ENCODE results near the gene TMEM132C. TPM values are rescaled to one million over a fixed set of nuclear protein-coding genes. Genes with fewer than 3 reads are reported as not detected.

The TMEM132C gene
- total and polyA plus RNA-seq, 2 of the 8 experiments (the other 6 are each of a cell fraction or from before 2014, with no cell fraction given): 0.23 to 0.76 TPM

DNA sequence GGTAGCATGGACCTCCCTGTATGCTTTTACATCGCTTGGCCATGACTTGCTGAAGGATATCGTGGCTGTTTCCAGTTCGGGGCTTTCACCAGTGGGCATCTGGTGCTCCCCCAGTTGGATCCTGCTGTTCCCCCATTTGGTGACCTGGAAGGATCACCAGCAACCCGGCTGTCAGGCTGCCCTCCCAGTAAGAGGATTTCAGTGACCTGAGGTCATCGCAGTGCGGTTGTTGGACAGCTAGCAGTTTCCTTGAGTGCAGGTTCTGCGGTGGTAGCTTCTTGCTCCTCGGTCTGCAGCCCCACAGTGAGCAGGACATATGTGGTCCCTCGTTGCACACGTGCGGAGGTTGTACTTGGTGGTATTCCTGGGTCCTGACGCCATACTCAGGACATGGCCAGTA lies 58.7 kb downstream of the TMEM132C start:
- ChIA-PET POLR2A (ENCODE audit: partially characterized antibody) (no interaction called here), CTCF (ENCODE audit: partially characterized antibody) (no interaction called here)
- FAIRE-seq: no peak
- TF ChIP-seq HDAC6 (IDR thresholded peaks at IDR 0.05; ENCODE audit: low read depth, low read length) (no peak), RBBP5 (IDR thresholded peaks at IDR 0.05; ENCODE audit: borderline replicate concordance, low read depth, low read length) (no peak)

More for the DNA sequence above, 58.7 kb downstream of the TMEM132C start:
- H3K56ac ChIP-seq (replicated peaks; ENCODE audit: insufficient read length, low read depth, low read length): no peak overlapping the region
- WGBS, 2 experiments (ENCODE audit: extremely low coverage in 1 of 2, insufficient coverage in 1 of 2, insufficient read length in 1 of 2, insufficient replicate concordance in 2 of 2, low coverage in 1 of 2, low lambda C conversion rate in 2 of 2, missing lambda C conversion rate in 1 of 2): 89% methylated on average over 12 of the region's 12 CpGs; no CpG with 5 or more reads in 1 of the 2 experiments
- no peak overlapping the region for H3K9ac ChIP-seq (replicated peaks in 1 of 4; ENCODE audit: extremely low read depth in 1 of 4, low read depth in 3 of 4, low read length in 3 of 4)
- no peak overlapping the region for H4K91ac ChIP-seq (replicated peaks; ENCODE audit: insufficient read length, low read length)
- no peak overlapping the region for H2AFZ ChIP-seq (ENCODE audit: low read length)
- no peak overlapping the region for H3K4ac ChIP-seq (replicated peaks; ENCODE audit: insufficient read length, low read depth, low read length)
- DNase-seq (ENCODE audit: low read depth in 1 of 2, low spot score in 2 of 2): no peak
- H3K36me3 ChIP-seq (ENCODE audit: control insufficient read depth in 2 of 4, insufficient read depth in 4 of 4, low read length in 3 of 4): no peaks in the 10 kb centered on the region
- no peak overlapping the region for H2BK20ac ChIP-seq (ENCODE audit: low read length)
- no peak overlapping the region for H3K4me3 ChIP-seq (ENCODE audit: extremely low read depth in 1 of 4, insufficient read depth in 2 of 4, low read depth in 3 of 4, low read length in 4 of 4)
- H3K79me2 ChIP-seq (ENCODE audit: control insufficient read depth in 1 of 2, insufficient read depth in 2 of 2, low read length in 2 of 2): no peaks in the 10 kb centered on the region
- H3K23me2 ChIP-seq (ENCODE audit: low read depth, low read length): no peaks in the 10 kb centered on the region
- no peak overlapping the region for H3K18ac ChIP-seq (ENCODE audit: extremely low read depth, low read length)
- H2BK15ac ChIP-seq (ENCODE audit: low read length): no peak overlapping the region
- H3K9me3 ChIP-seq (ENCODE audit: insufficient read depth in 2 of 2, low read depth in 1 of 2, low read length in 1 of 2): no peaks in the 10 kb centered on the region
- no peaks in the 10 kb centered on the region for H4K20me1 ChIP-seq (replicated peaks in 1 of 2; ENCODE audit: control insufficient read depth in 1 of 2, insufficient read depth in 2 of 2, low read length in 2 of 2)
- no peak overlapping the region for H4K8ac ChIP-seq (ENCODE audit: extremely low read depth, insufficient read depth, low read length)
- H2BK120ac ChIP-seq (replicated peaks; ENCODE audit: low read depth, low read length): no peak overlapping the region
- H3K23ac ChIP-seq (ENCODE audit: insufficient read length): no peak overlapping the region
- H3K27ac ChIP-seq (ENCODE audit: low read depth, low read length): no peak overlapping the region
- peaks cover 0 to 2% (median 0%) of the 10 kb centered on the region in 4 experiments; a peak in 1 of 7 replicates for H3K27me3 ChIP-seq (replicated peaks in 1 of 4; ENCODE audit: control insufficient read depth in 3 of 4, extremely low read depth in 1 of 4, insufficient read depth in 3 of 4, low read length in 3 of 4)
- no peaks in the 10 kb centered on the region for H3K79me1 ChIP-seq (ENCODE audit: low read depth, low read length)
- no peak overlapping the region for H3K14ac ChIP-seq (ENCODE audit: insufficient read length)
- no peaks in the 10 kb centered on the region; a peak in 2 of 7 replicates for H3K4me1 ChIP-seq (replicated peaks in 1 of 4; ENCODE audit: control insufficient read depth in 3 of 4, insufficient read depth in 4 of 4, low read length in 3 of 4)
- H4K5ac ChIP-seq (ENCODE audit: insufficient read length, low read depth, low read length): no peak overlapping the region
- no peak overlapping the region for H2BK12ac ChIP-seq (ENCODE audit: low read depth, low read length)
- no peak overlapping the region for H2BK5ac ChIP-seq (ENCODE audit: low read depth, low read length)
- no peak overlapping the region for H3K4me2 ChIP-seq (ENCODE audit: insufficient read depth in 1 of 2, low read depth in 2 of 2, low read length in 2 of 2)
- H2AK5ac ChIP-seq (ENCODE audit: low read depth, low read length): no peak overlapping the region
